Measurements from ENCODE around the gene HCRTR1.

The HCRTR1 gene

DNA sequence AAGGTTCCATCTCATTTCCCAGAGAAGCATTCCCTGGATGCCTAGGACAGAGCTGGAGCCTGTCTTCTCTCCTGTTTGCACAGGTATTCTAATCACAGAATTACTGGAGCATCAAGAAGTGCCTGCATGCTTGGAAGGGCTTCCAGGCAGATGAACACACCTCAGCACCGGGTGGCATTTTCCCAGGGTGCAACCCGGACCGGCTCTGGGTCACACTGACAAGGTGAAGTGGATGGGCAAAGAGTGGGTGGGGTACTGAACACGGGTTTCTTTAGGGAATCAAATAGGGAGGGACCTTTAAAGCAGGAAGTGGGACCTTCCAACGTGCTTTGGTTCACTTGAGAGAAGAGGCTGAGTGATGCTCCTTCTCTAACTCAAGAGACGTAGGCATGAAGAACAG lies 34.3 kb downstream of the HCRTR1 start:
- Histone ChIP-seq H3K4me2 (ENCODE audit: low read depth, low read length, poor library complexity, severe bottlenecking) (no peak overlapping the region), H3K36me3 (ENCODE audit: insufficient read depth, low read length) (no peaks in the 10 kb centered on the region), H2AFZ (ENCODE audit: low read length) (no peak overlapping the region), H3K4me1 (ENCODE audit: insufficient read depth, low read length, poor library complexity, severe bottlenecking) (no peaks in the 10 kb centered on the region), H4K20me1 (ENCODE audit: insufficient read depth, low read length, poor library complexity, severe bottlenecking) (no peaks in the 10 kb centered on the region), H3K9ac (ENCODE audit: low read depth, low read length, poor library complexity, severe bottlenecking) (no peak overlapping the region), H3K9me2 (replicated peaks; ENCODE audit: low read depth, low read length) (no peaks in the 10 kb centered on the region), H3F3A (ENCODE audit: low read depth) (no peaks in the 10 kb centered on the region), H3K79me2 (ENCODE audit: insufficient read depth, low read length) (no peaks in the 10 kb centered on the region), H3K4me3 (ENCODE audit: low read length, poor library complexity, severe bottlenecking) (no peak overlapping the region), H3K9me3 (ENCODE audit: insufficient read depth, low read depth, low read length) (no peaks in the 10 kb centered on the region), H3K27me3 (ENCODE audit: insufficient read depth, low read length, poor library complexity, severe bottlenecking) (no peaks in the 10 kb centered on the region)
- TF ChIP-seq, protein P1, sequence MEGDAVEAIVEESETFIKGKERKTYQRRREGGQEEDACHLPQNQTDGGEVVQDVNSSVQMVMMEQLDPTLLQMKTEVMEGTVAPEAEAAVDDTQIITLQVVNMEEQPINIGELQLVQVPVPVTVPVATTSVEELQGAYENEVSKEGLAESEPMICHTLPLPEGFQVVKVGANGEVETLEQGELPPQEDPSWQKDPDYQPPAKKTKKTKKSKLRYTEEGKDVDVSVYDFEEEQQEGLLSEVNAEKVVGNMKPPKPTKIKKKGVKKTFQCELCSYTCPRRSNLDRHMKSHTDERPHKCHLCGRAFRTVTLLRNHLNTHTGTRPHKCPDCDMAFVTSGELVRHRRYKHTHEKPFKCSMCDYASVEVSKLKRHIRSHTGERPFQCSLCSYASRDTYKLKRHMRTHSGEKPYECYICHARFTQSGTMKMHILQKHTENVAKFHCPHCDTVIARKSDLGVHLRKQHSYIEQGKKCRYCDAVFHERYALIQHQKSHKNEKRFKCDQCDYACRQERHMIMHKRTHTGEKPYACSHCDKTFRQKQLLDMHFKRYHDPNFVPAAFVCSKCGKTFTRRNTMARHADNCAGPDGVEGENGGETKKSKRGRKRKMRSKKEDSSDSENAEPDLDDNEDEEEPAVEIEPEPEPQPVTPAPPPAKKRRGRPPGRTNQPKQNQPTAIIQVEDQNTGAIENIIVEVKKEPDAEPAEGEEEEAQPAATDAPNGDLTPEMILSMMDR (conservative IDR thresholded peaks at IDR 0.05; ENCODE audit: low read length) = no peak
- TF ChIP-seq EZH2phosphoT487 (IDR thresholded peaks at IDR 0.05; ENCODE audit: borderline replicate concordance) = no peak

DNA sequence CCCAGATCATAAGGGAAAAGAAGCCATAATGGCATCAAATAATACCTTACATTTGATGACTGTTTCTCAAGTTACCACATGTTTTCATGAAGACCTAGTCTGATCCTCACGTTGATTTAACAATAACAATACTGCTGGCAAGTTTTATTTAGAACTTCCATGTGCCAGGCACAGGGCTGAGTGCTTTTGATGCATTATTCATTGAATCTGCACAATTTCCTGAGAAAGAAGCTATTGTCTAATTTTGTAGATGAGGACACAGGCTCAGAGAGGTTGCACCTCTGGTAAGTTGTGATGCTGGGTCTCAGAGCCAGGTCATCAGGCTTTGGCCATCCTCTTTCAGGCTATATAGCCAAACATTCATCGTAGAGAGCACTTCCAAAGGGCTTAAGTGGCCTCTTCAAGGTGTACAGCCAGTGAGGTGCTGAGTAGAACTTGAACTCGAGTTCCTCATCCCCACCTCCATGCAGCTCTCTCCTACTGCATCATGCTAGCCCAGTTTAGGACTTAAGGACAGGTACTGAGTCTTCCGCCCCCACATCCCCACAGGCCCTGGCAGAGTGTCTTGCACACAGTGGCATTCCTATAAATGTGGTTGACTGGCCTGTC lies 35.5 kb downstream of the HCRTR1 start:
- no peaks in the 10 kb centered on the region for H3K9me3 ChIP-seq (ENCODE audit: insufficient read depth, low read depth, low read length)
- H3K4me3 ChIP-seq (ENCODE audit: low read length, poor library complexity, severe bottlenecking) = no peak overlapping the region
- H2AFZ ChIP-seq (ENCODE audit: low read length) = no peak overlapping the region
- no peaks in the 10 kb centered on the region for H4K20me1 ChIP-seq (ENCODE audit: insufficient read depth, low read length, poor library complexity, severe bottlenecking)
- H3K27me3 ChIP-seq (ENCODE audit: insufficient read depth, low read length, poor library complexity, severe bottlenecking) = no peaks in the 10 kb centered on the region
- no peaks in the 10 kb centered on the region for H3K9me2 ChIP-seq (replicated peaks; ENCODE audit: low read depth, low read length)
- H3K36me3 ChIP-seq (ENCODE audit: insufficient read depth, low read length) = no peaks in the 10 kb centered on the region
- no peaks in the 10 kb centered on the region for H3K4me1 ChIP-seq (ENCODE audit: insufficient read depth, low read length, poor library complexity, severe bottlenecking)
- no peaks in the 10 kb centered on the region for H3K79me2 ChIP-seq (ENCODE audit: insufficient read depth, low read length)
- H3K9ac ChIP-seq (ENCODE audit: low read depth, low read length, poor library complexity, severe bottlenecking) = no peak overlapping the region
- H3F3A ChIP-seq (ENCODE audit: low read depth) = no peaks in the 10 kb centered on the region
- TF ChIP-seq, protein P1 (conservative IDR thresholded peaks at IDR 0.05; ENCODE audit: low read length) = no peak
- no peak for TF ChIP-seq EZH2phosphoT487 (IDR thresholded peaks at IDR 0.05; ENCODE audit: borderline replicate concordance)
- H3K4me2 ChIP-seq (ENCODE audit: low read depth, low read length, poor library complexity, severe bottlenecking) = no peak overlapping the region

DNA sequence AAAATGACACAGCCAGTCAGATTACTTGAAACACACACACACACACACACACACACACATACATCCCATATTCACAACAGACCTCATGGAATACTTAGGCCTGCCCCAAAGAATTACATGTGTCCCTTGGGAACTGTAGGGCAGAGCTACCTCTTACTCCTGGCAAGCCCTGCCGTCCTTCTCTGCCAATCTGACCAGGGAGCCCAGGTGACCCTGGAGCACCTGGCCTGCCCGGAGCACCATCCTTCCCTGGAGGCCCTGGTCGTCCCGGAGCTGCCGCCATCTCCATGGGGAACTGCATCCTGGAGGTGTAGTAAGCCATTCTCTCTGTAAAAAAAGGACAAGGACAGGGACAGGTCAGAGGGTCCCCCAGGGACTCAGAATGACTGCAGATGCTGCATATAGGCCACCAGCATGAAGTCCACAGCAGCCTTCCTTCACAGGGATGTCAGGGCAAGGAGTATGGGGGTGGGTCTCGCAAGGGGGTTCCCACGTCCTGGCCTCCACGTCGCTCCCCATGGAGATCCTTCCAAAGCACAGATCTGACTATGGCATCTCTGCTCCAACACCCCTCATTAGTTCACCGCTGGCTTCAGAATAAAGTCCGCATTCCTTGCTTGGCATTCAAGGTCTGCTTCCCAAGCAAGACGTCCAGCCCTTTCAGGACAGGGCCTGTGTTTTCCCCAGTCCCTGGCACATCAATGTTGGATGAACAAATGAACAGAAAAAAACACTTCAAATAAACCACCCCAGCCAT lies 36.4 kb downstream of the HCRTR1 start:
- Histone ChIP-seq H3K4me2 (ENCODE audit: low read depth, low read length, poor library complexity, severe bottlenecking) (no peak overlapping the region), H2AFZ (ENCODE audit: low read length) (no peak overlapping the region), H3K79me2 (ENCODE audit: insufficient read depth, low read length) (no peaks in the 10 kb centered on the region), H3K9me3 (ENCODE audit: insufficient read depth, low read depth, low read length) (no peaks in the 10 kb centered on the region), H3K4me3 (ENCODE audit: low read length, poor library complexity, severe bottlenecking) (no peak overlapping the region), H3K36me3 (ENCODE audit: insufficient read depth, low read length) (no peaks in the 10 kb centered on the region), H3K9me2 (replicated peaks; ENCODE audit: low read depth, low read length) (no peaks in the 10 kb centered on the region), H3F3A (ENCODE audit: low read depth) (no peaks in the 10 kb centered on the region), H3K27me3 (ENCODE audit: insufficient read depth, low read length, poor library complexity, severe bottlenecking) (no peaks in the 10 kb centered on the region), H4K20me1 (ENCODE audit: insufficient read depth, low read length, poor library complexity, severe bottlenecking) (no peaks in the 10 kb centered on the region), H3K9ac (ENCODE audit: low read depth, low read length, poor library complexity, severe bottlenecking) (no peak overlapping the region), H3K4me1 (ENCODE audit: insufficient read depth, low read length, poor library complexity, severe bottlenecking) (no peaks in the 10 kb centered on the region)
- TF ChIP-seq, protein P1 (conservative IDR thresholded peaks at IDR 0.05; ENCODE audit: low read length) = no peak
- TF ChIP-seq EZH2phosphoT487 (IDR thresholded peaks at IDR 0.05; ENCODE audit: borderline replicate concordance) = no peak
